Measurements from ENCODE around the gene NPIPA3.
"Not testable (repeated sequence)": the region's sequence is repeated elsewhere in the genome, so short reads cannot be mapped to it uniquely, and the experiment has no call there.

NPIPA3 gene

GRCh38 chr16:14703156-14704011 lies at the start of gene NPIPA3:
NPIPA3 (plus strand) TSS chr16:14703411; CDS start chr16:14708944, 5,533 bp downstream.
- DNase-seq (ENCODE audit: low read depth in 2 of 3, low spot score in 2 of 3) = not testable (repeated sequence)

GRCh38 chr16:14658063-14658462 lies 45.1 kb upstream of the NPIPA3 start:
- DNase-seq (ENCODE audit: low read depth in 2 of 3, low spot score in 2 of 3) = no peak

- DNase-seq (ENCODE audit: low read depth in 2 of 3, low spot score in 2 of 3) = no peak
These were observed 35.6 kb upstream of the NPIPA3 start for GRCh38 chr16:14667347-14668266.

- no peak for DNase-seq (ENCODE audit: low read depth in 2 of 3, low spot score in 2 of 3)
These were observed 34.5 kb upstream of the NPIPA3 start for GRCh38 chr16:14668556-14669223.

- DNase-seq (ENCODE audit: low read depth in 2 of 3, low spot score in 2 of 3) = no peak
These were observed 33.4 kb upstream of the NPIPA3 start for GRCh38 chr16:14669776-14670175.

- DNase-seq (ENCODE audit: low read depth in 2 of 3, low spot score in 2 of 3) = no peak
These were observed 30.7 kb upstream of the NPIPA3 start for GRCh38 chr16:14672403-14672971.

- DNase-seq (ENCODE audit: low read depth in 2 of 3, low spot score in 2 of 3) = no peak
These were observed 26.6 kb upstream of the NPIPA3 start for GRCh38 chr16:14676633-14677032.

GRCh38 chr16:14677627-14678026 lies 25.6 kb upstream of the NPIPA3 start:
- DNase-seq (ENCODE audit: low read depth in 2 of 3, low spot score in 2 of 3) = no peak

GRCh38 chr16:14678748-14679497 lies 24.3 kb upstream of the NPIPA3 start:
- DNase-seq (ENCODE audit: low read depth in 2 of 3, low spot score in 2 of 3) = no peak

GRCh38 chr16:14680396-14680795 lies 22.8 kb upstream of the NPIPA3 start:
- not testable (repeated sequence) for DNase-seq (ENCODE audit: low read depth in 2 of 3, low spot score in 2 of 3)

- DNase-seq (ENCODE audit: low read depth in 2 of 3, low spot score in 2 of 3) = no peak
These were observed 22.1 kb upstream of the NPIPA3 start for GRCh38 chr16:14681115-14681514.

GRCh38 chr16:14682121-14682520 lies 21.1 kb upstream of the NPIPA3 start:
- no peak for DNase-seq (ENCODE audit: low read depth in 2 of 3, low spot score in 2 of 3)

- not testable (repeated sequence) for DNase-seq (ENCODE audit: low read depth in 2 of 3, low spot score in 2 of 3)
These were observed 17.1 kb upstream of the NPIPA3 start for GRCh38 chr16:14685870-14686793.

GRCh38 chr16:14694129-14694528 lies 9.1 kb upstream of the NPIPA3 start, which contains the start of gene PLA2G10:
PLA2G10 (minus strand) TSS chr16:14694308; CDS start chr16:14694229, 79 bp downstream.
- DNase-seq (ENCODE audit: low read depth in 2 of 3, low spot score in 2 of 3) = not testable (repeated sequence)

GRCh38 chr16:14701859-14702258 lies 1.4 kb upstream of the NPIPA3 start:
- DNase-seq (ENCODE audit: low read depth in 2 of 3, low spot score in 2 of 3) = not testable (repeated sequence)

GRCh38 chr16:14702672-14703071 lies 539 bp upstream of the NPIPA3 start:
- not testable (repeated sequence) for DNase-seq (ENCODE audit: low read depth in 2 of 3, low spot score in 2 of 3)

GRCh38 chr16:14733233-14733632 lies 30.0 kb downstream of the NPIPA3 start:
- not testable (repeated sequence) for DNase-seq (ENCODE audit: low read depth in 2 of 3, low spot score in 2 of 3)

- not testable (repeated sequence) for DNase-seq (ENCODE audit: low read depth in 2 of 3, low spot score in 2 of 3)
These were observed 37.7 kb downstream of the NPIPA3 start for GRCh38 chr16:14740832-14741385.

- DNase-seq (ENCODE audit: low read depth in 2 of 3, low spot score in 2 of 3) = not testable (repeated sequence)
These were observed 38.6 kb downstream of the NPIPA3 start for GRCh38 chr16:14741794-14742193.
